Ishikawa (cell line): Measurements from ENCODE around the gene SSC4D.

Source experiments
- CEBPB ChIP-seq: IDR thresholded peaks from 2 replicates; pipeline ENCODE4 v1.6.1; 2012
- CREB1 ChIP-seq: IDR thresholded peaks from 2 replicates; pipeline ENCODE4 v1.6.1; 2012; ENCODE audit warnings: low read depth
- EGR1 ChIP-seq: IDR thresholded peaks from 2 replicates; pipeline ENCODE4 v1.6.1; 2012
- EP300 ChIP-seq: IDR thresholded peaks from 2 replicates; pipeline ENCODE4 v1.6.1; 2012; ENCODE audit warnings: borderline replicate concordance
- FOXM1 ChIP-seq: IDR thresholded peaks from 2 replicates; pipeline ENCODE4 v1.6.1; 2012; ENCODE audit warnings: low read depth, borderline replicate concordance
- MAX ChIP-seq: IDR thresholded peaks from 2 replicates; pipeline ENCODE4 v1.6.1; 2012
- NFIC ChIP-seq: IDR thresholded peaks from 2 replicates; pipeline ENCODE4 v1.6.1; 2012
- RAD21 ChIP-seq: IDR thresholded peaks from 2 replicates; pipeline ENCODE4 v1.6.1; 2012; ENCODE audit warnings: low read depth
- REST ChIP-seq: IDR thresholded peaks from 2 replicates; pipeline ENCODE4 v1.6.1; 2012; ENCODE audit warnings: low read depth, mild to moderate bottlenecking
- TAF1 ChIP-seq: IDR thresholded peaks from 2 replicates; pipeline ENCODE4 v1.6.1; 2012; ENCODE audit warnings: low read depth, mild to moderate bottlenecking
- TCF12 ChIP-seq: IDR thresholded peaks from 2 replicates; pipeline ENCODE4 v1.6.1; 2012; ENCODE audit warnings: low read depth
- TEAD4 ChIP-seq: IDR thresholded peaks from 2 replicates; pipeline ENCODE4 v1.6.1; 2012
- USF1 ChIP-seq: IDR thresholded peaks from 2 replicates; pipeline ENCODE4 v1.6.1; 2012
- YY1 ChIP-seq: IDR thresholded peaks from 2 replicates; pipeline ENCODE4 v1.6.1; 2012; ENCODE audit warnings: low read depth
- ZBTB7A ChIP-seq: IDR thresholded peaks from 2 replicates; pipeline ENCODE4 v1.6.1; 2012; ENCODE audit warnings: low read depth

Gene SSC4D

GRCh38 chr7:76354981-76355730 is 54.3 kb downstream of the SSC4D start:
- TF ChIP-seq CEBPB: peak; percentile 72
- TF ChIP-seq NFIC: no peak

GRCh38 chr7:76354516-76354915 is 55.0 kb downstream of the SSC4D start:
- TF ChIP-seq FOXM1: no peak
- TF ChIP-seq ZBTB7A: no peak
- no peak for TF ChIP-seq EGR1
- TF ChIP-seq NFIC: no peak
- TF ChIP-seq TCF12: no peak
- TF ChIP-seq EP300: no peak
- TF ChIP-seq YY1: no peak
- no peak for TF ChIP-seq USF1
- TF ChIP-seq REST: no peak
- no peak for TF ChIP-seq CEBPB
- TF ChIP-seq RAD21: no peak
- no peak for TF ChIP-seq TAF1
- TF ChIP-seq CREB1: no peak
- no peak for TF ChIP-seq MAX

- TF ChIP-seq CREB1 (no peak), EGR1 (no peak), TAF1 (no peak), TEAD4 (no peak)
These were observed 55.8 kb downstream of the SSC4D start for GRCh38 chr7:76353744-76354143.

- TF ChIP-seq EP300: no peak
- no peak for TF ChIP-seq FOXM1
- no peak for TF ChIP-seq NFIC
- TF ChIP-seq TCF12: no peak
- TF ChIP-seq CREB1: no peak
- TF ChIP-seq YY1: no peak
These were observed 57.3 kb downstream of the SSC4D start for GRCh38 chr7:76352193-76352592.

GRCh38 chr7:76351372-76351771 is 58.1 kb downstream of the SSC4D start:
- no peak for TF ChIP-seq RAD21
- TF ChIP-seq ZBTB7A: no peak
- no peak for TF ChIP-seq REST
- TF ChIP-seq CEBPB: no peak
- TF ChIP-seq YY1: no peak
- TF ChIP-seq TAF1: no peak
- TF ChIP-seq NFIC: no peak
- TF ChIP-seq TCF12: no peak
- TF ChIP-seq EGR1: no peak
- no peak for TF ChIP-seq EP300
- TF ChIP-seq CREB1: no peak

GRCh38 chr7:76349313-76349885 is 60.1 kb downstream of the SSC4D start:
- TF ChIP-seq YY1 (no peak), TCF12 (no peak), EGR1 (no peak), REST (no peak), TEAD4 (no peak), EP300 (no peak), CEBPB (no peak), RAD21 (no peak), CREB1 (no peak), MAX (no peak), USF1 (no peak), FOXM1 (no peak), TAF1 (no peak), NFIC (no peak), ZBTB7A (no peak)
